GM21619 (cell line): ENCODE data around the gene FBXW7.

ENCODE experiments used
- ATAC-seq: cut with Tn5 transposase; IDR thresholded peaks from one replicate; pipeline ENCODE4 v1.9.1; 2021; ENCODE audit not compliant: unreplicated experiment

The FBXW7 gene, protein sequence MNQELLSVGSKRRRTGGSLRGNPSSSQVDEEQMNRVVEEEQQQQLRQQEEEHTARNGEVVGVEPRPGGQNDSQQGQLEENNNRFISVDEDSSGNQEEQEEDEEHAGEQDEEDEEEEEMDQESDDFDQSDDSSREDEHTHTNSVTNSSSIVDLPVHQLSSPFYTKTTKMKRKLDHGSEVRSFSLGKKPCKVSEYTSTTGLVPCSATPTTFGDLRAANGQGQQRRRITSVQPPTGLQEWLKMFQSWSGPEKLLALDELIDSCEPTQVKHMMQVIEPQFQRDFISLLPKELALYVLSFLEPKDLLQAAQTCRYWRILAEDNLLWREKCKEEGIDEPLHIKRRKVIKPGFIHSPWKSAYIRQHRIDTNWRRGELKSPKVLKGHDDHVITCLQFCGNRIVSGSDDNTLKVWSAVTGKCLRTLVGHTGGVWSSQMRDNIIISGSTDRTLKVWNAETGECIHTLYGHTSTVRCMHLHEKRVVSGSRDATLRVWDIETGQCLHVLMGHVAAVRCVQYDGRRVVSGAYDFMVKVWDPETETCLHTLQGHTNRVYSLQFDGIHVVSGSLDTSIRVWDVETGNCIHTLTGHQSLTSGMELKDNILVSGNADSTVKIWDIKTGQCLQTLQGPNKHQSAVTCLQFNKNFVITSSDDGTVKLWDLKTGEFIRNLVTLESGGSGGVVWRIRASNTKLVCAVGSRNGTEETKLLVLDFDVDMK

DNA sequence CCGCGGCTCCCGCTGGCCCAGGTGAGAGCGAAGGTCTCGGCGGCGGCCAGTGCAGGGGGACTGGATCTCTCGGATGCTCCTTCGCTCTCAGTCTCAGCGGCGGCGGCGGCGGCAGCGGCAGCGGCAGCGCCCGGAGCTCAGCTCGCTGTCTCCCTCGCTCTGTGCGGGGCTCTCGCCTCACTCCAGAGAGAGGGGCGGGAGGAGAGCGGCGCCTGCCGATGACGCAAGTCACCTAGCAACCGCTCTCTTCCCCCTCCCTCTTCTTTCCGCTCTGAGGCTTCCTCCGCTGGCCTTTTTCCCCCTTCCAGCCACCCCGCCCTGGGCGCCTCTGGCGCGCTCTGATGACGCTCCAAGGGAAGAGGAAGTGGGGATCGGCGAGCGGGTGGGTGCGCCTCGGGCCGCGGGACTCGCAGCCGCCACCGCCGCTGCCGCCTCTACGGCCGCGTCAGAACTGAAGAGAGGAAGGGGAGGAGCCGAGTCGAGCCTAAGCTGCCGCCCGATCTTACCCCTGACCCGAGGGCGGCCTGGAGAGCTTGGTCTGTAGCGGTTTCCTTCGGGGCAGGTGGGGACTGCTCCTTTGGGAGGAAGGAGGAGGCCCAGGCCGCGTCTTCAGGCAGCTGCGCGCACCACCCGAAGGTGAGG, at the start of gene FBXW7:
TSS of gene FBXW7 (minus strand) at position 190 of the 642 bp plus-strand sequence. CDS start 124,289 bp downstream, outside the sequence.
- peak; percentile 77 for ATAC-seq

- ATAC-seq: peak; percentile 75
Measured at GRCh38 chr4:152585023-152585441, 49.1 kb upstream of the FBXW7 start.

DNA sequence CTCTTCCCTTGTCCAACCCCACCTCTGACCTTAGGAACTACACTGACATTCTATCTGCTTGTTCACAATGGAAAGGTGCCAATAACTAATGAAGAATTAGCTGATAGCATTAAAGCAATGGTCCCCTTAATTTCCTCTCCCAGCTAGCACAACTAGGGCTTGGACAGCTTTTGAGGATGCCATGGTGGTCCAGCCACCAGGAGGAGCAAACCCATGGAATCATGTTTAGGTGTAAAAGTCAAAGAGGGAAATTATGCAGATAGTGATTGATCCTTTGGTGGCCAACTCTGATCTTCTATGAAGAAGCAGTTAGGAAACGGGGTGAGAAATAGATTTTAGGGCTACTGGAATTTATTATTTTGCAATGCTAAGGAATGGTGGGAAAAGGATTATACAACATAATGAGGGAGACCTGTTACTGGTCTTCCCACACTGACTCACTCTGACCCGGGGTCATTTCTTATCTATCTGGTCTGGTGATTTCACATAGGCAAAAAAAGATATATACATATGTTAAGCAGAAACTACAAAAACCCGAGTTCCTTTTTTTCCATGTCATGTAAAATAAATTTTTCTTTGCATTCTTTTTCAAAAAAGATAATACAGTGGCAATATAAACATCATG, 45.8 kb upstream of the FBXW7 start:
- no peak for ATAC-seq

- no peak for ATAC-seq
Measured at GRCh38 chr4:152579916-152580315, 44.0 kb upstream of the FBXW7 start.

DNA sequence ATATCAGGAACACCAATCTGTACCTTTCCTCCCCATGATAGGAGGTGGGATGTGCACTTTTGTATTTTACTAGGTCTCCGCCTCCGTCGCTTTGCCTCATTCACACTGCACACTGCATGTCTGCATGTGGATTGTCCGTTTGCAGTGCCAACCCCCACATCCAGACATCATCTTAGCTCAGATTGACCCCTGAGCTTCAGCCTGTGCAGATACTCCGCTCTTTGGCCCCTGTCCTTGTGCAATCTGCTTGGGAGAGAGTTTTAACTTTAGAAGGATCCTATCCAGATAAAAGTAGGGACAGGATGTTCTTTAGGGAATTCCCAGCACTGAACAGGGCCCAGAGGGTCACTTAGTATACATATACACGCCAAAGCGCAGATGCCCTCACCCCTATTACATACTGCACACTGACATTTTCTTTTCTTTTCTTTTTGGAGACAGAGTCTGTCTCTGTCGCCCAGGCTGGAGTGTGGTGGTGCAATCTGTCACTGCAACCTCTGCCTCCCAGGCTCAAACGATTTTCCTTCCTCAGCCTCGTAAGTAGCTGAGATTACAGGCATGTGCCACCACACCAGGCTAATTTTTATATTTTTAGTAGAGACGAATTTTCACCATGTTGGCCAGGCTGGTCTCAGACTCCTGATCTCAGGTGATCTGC, 43.3 kb upstream of the FBXW7 start:
- no peak for ATAC-seq

DNA sequence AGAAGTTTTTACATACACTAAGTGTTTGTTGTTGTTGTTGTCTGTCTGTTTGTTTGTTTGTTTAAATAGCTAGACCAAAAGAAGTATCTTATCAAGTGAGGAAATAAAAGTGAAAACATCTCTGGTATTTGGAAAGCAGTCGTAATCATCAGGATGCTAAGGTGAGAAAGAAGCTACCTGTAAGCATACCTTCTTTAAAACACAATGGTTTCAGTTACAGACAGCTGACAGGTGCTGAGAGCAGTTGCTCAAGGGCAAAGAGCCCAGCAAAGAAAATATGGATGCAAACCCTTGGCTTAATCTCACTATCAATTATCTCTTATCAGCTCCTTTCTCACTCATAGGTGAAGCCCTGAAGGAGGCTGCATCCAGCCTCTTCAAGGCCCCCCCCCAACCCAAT, 42.8 kb upstream of the FBXW7 start:
- ATAC-seq: no peak

DNA sequence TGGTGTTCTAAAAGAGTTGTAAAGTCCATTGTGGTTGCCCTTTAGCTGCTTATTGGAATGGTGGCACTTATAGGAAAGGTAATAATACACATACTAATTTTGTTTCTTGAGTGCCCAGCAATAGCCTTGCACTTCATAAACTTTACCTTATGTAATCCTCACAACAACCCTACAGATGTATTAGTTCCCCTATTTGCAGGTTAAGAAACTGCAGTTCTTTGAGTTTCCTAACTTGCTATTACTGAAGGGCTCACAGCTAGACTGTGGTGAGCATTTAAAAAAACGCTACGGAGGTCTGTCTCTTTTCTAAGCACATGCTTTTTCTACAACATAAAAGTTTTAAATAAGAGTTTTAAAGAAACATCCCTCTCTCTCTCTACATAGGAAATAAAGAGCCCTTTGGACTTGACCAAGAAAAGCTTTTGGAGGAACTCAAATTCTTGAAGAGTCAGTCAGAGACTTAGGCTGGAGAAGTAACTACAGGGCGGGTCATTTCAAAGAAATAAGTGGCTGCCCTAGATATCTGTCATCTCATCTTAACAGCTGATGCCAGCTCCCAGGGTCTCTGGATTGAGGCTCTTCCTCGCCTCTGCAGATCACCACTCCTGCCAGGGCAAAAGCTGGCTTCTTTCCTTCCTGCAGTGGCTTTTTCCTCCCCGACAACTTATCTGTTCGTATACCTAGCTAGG, 42.0 kb upstream of the FBXW7 start:
- ATAC-seq: no peak

DNA sequence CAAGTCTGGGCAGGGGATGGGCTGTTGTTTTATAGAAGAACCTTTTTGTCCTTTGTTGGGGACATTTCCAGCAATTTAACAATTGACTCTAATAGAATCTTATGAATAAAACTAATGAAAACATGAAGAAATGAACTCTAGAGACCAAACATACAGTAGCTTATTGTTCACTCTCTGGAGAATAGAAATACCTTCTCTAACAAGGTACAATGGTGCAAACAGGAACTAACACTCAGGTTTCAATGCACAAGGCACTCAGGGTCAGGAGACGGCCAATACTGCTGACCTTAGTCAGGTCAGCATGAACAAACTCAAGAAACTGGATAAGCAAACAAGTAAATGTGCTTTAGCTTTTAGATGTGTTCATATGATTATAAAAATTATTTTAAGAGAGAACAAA, 39.6 kb upstream of the FBXW7 start:
- ATAC-seq: no peak

DNA sequence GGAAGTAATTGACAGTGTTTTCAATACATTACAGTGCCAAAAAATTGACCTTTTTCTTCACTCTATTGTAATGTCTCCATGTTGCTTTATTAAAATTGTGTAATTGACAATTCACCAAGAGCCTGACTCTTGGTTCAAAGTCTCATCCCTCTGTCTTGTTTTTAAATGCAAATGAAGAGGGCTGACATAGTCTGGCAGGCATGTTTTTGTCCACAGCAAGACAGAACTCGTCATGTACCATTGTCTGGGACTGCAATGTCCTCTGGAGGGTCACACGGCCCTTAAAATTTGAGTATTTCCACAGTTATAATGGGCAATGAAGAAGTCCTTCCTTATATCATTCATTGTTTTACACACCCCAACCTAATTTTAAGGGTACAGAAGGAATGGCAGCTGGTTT, 38.0 kb upstream of the FBXW7 start:
- ATAC-seq: no peak

DNA sequence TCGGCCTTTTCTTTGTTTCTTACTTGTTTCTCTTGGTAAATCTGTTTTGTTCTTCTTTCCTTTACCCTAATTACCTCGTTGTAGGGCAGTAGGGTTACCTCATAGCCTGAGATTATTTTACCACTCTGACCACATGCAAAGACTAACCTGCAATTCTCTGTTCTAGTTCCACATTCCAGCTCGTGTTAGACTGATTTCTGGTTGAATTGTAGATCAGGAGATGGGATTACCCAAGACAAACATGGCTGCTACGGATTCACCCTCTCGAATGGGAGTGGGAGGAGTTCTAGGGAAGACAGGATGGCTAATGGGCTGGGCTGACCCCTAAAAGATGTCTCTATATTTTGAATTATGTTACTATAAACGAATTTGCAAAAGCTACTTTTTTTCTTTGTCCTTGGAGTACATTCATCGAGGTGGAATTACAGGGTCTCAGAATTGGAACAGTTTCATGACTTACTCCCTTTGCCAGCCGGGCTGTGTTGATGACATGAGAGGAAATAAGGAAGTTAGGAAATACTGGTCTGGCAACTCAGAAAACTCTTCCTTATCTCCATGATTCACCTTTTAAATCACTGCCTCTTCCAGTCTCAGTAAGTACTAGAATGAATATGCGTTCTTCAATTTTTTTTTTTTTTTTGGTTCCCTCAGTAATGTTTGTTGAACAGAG, 36.7 kb upstream of the FBXW7 start:
- ATAC-seq: no peak

DNA sequence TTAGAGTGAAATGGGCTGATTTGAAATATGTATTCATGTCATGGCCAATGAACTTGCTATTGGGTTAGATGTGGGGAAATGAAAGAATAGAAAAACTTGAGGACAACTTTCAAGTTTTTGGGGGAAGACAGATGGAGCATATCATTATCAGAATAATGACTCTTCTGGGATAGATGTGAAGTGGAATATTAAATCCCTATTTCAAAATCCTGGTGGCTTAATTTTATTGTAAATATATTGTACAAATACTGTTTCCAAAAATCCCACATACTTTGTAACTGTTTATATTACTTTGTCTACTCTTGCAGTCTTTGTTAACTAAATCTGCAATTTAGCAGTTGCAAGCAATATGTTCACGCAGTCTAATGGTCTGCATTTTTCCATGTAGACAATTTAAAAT, 35.9 kb upstream of the FBXW7 start:
- no peak for ATAC-seq

- no peak for ATAC-seq
Measured at GRCh38 chr4:152571296-152571695, 35.4 kb upstream of the FBXW7 start.

DNA sequence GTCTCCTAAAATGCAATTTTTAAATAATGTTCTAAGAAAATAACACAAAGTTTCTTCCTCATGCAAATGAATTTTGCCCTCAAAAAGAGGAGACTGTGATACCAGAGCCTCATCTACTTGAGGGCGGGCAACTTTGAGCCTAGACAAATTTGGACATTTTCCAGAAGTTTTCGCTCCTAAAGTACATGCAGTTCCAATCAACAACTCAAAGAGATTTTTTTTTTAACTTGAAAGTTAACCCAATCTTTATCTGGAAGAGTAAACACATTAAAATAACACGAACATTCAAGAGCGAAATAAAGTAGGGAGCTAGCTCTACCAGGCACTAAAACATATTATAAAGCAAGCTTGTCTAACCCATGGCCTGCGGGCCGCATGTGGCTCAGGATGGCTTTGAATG, 29.4 kb upstream of the FBXW7 start:
- ATAC-seq: no peak

GRCh38 chr4:152564336-152564735, 28.4 kb upstream of the FBXW7 start:
- ATAC-seq: no peak

DNA sequence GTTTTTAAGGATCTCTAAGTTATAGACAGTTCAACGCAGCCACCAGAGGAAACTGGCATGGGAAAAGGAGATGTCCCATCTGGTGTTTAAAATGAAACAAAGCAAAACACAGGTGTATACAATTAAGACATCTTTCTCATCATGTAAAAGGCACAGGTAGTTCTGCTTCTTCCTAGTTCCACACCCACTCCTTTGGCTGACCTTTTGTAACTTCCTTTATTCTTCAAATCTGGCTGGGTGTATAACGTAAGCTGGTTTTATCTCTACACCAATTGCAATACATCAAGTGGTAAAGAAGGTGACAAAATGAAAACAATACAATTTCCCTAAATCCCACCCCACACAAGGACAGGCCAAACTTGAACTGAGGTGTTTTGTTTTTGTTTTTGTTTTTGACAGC, 27.3 kb upstream of the FBXW7 start:
- no peak for ATAC-seq

DNA sequence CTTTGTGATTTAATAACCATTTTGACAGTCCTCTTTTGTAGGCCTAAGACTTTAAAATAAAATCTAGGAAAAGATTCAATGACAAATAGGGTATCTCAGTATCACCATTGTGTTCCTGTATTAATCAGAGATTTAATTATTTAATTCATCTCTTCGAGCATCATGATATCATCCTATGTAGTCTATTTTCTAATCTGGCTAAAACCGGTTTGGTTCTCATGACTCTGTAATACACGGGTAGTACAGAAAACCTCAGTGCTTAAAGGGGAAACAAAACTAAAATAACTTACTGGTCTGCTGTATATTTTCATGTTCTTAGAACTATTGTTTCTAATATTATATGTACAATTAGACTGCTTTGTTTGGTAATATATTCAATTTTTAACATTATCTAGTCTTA, 23.7 kb upstream of the FBXW7 start:
- no peak for ATAC-seq

DNA sequence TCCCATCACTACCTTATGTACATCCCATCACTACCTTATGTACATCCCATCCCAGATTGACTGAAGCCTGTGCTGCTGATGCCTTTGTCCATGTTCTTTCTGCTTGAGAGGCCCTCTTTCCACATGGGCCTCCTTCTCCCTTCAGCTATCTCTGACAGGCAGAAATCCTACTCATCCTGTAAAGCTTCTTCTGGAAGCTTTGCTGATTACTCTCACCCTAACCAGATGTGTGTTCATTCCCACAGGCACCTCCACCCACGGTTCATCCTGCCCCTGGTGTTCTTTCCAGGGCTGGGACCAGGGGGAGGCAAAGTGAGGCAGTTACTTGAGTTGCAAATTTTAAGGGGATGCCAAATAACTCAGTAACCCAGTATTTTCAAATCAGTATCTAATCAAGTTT, 22.5 kb upstream of the FBXW7 start:
- no peak for ATAC-seq

GRCh38 chr4:152556834-152557233, 20.9 kb upstream of the FBXW7 start:
- ATAC-seq: no peak

DNA sequence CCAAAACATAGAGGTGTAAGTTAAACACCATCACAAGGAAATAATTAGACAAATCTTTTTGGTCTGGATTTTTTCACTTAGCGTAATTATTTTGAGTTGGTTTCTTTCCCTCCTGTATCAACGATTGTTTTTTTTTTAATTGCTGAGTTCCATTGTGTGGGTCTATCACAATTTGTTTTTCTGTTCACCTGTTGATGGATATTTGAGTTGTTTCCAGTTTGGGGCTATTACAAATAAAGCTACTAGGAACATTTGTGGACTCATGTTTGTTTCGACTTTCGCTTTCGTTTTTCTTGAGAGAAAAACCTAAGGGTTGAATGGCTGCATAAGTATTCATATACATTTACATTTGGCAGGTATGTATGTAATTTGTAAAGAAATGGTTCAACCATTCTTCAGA, 20.4 kb upstream of the FBXW7 start:
- ATAC-seq: no peak

DNA sequence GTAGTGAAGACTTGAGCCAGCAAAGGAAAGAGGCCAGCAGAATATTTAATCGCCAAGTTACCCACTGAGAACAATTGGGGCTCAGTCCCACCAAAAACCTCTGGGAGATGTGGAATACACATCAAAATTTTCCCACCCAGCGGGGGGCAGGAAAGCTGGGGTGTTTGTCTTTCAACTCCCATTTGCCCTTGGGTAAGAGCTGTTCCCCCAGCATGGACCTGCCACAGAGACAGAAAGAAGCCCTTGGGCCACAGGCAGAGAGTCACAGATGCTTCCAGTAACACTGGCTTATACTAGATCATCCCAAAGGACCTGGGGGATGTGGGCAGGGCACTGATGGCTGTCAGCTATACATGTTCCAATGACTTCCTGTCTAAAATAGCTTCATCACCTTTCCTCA, 18.9 kb upstream of the FBXW7 start:
- no peak for ATAC-seq
